Upper lobe of left lung (tissue), 6 donors: ENCODE measurements around the gene TBC1D5. TPM values are rescaled to one million over a fixed set of nuclear protein-coding genes. Genes with fewer than 3 reads are reported as not detected.

ENCODE experiments used
- ATAC-seq, 2 donors: fragments of 200-7000 bp; cut with Tn5 transposase; one replicate each; pipeline ENCODE4 v1.9.1; 2022; ENCODE audit warnings: mild to moderate bottlenecking in 2 of 2, moderate library complexity in 2 of 2; ENCODE audit not compliant: low FRiP score in 2 of 2
- DNase-seq, 2 donors: peaks; one replicate each; pipeline ENCODE4 v3.0.0-alpha.2; 2019 to 2020
- H3K27ac ChIP-seq, 4 donors: fragments of 200-600 bp; sonication (generic); one replicate each; pipeline ENCODE4 v1.5.1; 2016 to 2019
- H3K27me3 ChIP-seq, 4 donors: fragments of 200-600 bp; sonication (generic); one replicate each; pipeline ENCODE4 v1.5.1; 2017 to 2019
- H3K36me3 ChIP-seq, 4 donors: fragments of 200-600 bp; sonication (generic); one replicate each; pipeline ENCODE4 v1.5.1; 2016 to 2019
- H3K4me1 ChIP-seq, 4 donors: fragments of 200-600 bp; sonication (generic); one replicate each; pipeline ENCODE4 v1.5.1; 2018 to 2019
- H3K4me3 ChIP-seq, 4 donors: fragments of 200-600 bp; sonication (generic); one replicate each; pipeline ENCODE4 v1.5.1; 2017 to 2019; ENCODE audit warnings: mild to moderate bottlenecking in 2 of 4, moderate library complexity in 1 of 4
- H3K9me3 ChIP-seq, 4 donors: fragments of 200-600 bp; sonication (generic); one replicate each; pipeline ENCODE4 v1.5.1; 2018 to 2019
- EP300 ChIP-seq, 4 donors: sonication (generic); formaldehyde crosslinking; IDR thresholded peaks; one replicate each; pipeline ENCODE4 v1.5.1; 2017; ENCODE audit warnings: antibody characterized with exemption in 4 of 4, control low read depth in 2 of 4
- POLR2A ChIP-seq, 4 donors: fragments of 450-650 bp; IDR thresholded peaks; one replicate each; pipeline ENCODE4 v1.5.1; 2016 to 2017; ENCODE audit warnings: antibody characterized with exemption in 4 of 4, mild to moderate bottlenecking in 2 of 4
- POLR2AphosphoS5 ChIP-seq, 2 donors: sonication (generic); formaldehyde crosslinking; IDR thresholded peaks; one replicate each; pipeline ENCODE4 v1.5.1; 2017; ENCODE audit warnings: antibody characterized with exemption in 2 of 2
- WGBS, 2 donors: methylation state at CpG; one replicate each; pipeline ENCODE4 v1.1.5; 2017 to 2018; 5-methylcytosine and 5-hydroxymethylcytosine counted together
- total RNA-seq, 6 donors: library from RNA; depleted of rRNA in 4 of 6; stranded (reverse); fragments of >200 nt in 4 of 6; gene quantifications; one replicate each; pipeline versions ENCODE4 v1.1.0 to v1.2.1, GENCODE V29; 2016 to 2021
- TF ChIP-seq, protein P1 (sequence below), 6 experiments: fragments of 450-650 bp in 4 of 6; fragments of 200-600 bp in 2 of 6; sonication (generic) in 2 of 6; IDR thresholded peaks; one replicate each; pipeline ENCODE4 v1.5.1; 2016 to 2019; ENCODE audit warnings: antibody characterized with exemption in 6 of 6
- donor health status: DM: no; HTN: no; CAD: no; lungs with moderate emphysema.
- donor health status: DM: no; HTN: yes; CAD: no; lungs with severe emphysema.

TBC1D5 gene
- total RNA-seq, 6 donors from 2014 or later, result 53.0 to 135 (median 63.3) TPM

DNA sequence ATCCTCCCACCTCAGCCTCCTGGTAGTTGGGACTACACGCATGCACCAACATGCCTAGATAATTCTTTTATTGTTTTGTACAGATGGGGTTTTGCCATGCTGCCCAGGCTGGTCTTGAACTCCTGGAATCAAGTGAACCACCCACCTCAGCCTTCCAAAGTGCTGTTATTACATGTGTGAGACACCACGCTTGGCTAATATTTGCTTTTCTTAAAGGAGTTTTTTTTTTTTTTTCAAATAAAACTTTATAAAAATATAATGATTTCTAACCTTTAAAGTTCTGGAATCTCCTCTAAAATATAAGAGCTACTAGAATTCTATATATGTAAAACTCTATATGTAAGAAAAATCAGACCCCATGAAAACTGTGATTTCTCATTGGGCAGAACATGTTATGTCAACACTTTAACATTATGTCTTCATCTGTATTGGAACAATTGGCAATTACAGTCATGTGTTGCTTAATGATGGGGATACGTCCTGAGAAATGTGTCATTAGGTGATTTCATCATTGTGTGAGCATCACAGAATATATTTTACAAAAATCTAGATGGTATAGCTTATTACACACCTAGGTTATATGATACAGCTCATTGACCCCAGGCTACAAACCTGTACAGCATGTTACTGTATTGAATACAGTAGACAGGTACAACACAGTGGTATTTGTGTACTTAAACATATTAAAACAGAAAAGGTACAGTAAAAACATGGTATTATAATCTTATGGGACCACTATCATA, 480.6 kb downstream of the TBC1D5 start:
- DNase-seq (no peak), ATAC-seq (no peak)
- Histone ChIP-seq H3K9me3 (no peaks in the 10 kb centered on the region), H3K27me3 (no peaks in the 10 kb centered on the region), H3K36me3 (no peaks in the 10 kb centered on the region), H3K27ac (no peak overlapping the region), H3K4me3 (no peak overlapping the region), H3K4me1 (no peaks in the 10 kb centered on the region)
- 79 to 89% methylated on average over 3 of the region's 3 CpGs for WGBS, 2 donors
- TF ChIP-seq POLR2A (IDR thresholded peaks at IDR 0.05) (no peak), POLR2AphosphoS5 (IDR thresholded peaks at IDR 0.05) (no peak), EP300 (IDR thresholded peaks at IDR 0.05) (no peak)
- TF ChIP-seq, protein P1, sequence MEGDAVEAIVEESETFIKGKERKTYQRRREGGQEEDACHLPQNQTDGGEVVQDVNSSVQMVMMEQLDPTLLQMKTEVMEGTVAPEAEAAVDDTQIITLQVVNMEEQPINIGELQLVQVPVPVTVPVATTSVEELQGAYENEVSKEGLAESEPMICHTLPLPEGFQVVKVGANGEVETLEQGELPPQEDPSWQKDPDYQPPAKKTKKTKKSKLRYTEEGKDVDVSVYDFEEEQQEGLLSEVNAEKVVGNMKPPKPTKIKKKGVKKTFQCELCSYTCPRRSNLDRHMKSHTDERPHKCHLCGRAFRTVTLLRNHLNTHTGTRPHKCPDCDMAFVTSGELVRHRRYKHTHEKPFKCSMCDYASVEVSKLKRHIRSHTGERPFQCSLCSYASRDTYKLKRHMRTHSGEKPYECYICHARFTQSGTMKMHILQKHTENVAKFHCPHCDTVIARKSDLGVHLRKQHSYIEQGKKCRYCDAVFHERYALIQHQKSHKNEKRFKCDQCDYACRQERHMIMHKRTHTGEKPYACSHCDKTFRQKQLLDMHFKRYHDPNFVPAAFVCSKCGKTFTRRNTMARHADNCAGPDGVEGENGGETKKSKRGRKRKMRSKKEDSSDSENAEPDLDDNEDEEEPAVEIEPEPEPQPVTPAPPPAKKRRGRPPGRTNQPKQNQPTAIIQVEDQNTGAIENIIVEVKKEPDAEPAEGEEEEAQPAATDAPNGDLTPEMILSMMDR (IDR thresholded peaks at IDR 0.05), result no peak

- no peaks in the 10 kb centered on the region for H3K9me3 ChIP-seq
- no peak for DNase-seq
- H3K27me3 ChIP-seq, result no peaks in the 10 kb centered on the region
- ATAC-seq, result no peak
- no peaks in the 10 kb centered on the region for H3K36me3 ChIP-seq
- H3K27ac ChIP-seq, result no peak overlapping the region
- no peak for TF ChIP-seq EP300 (IDR thresholded peaks at IDR 0.05)
- no peak for TF ChIP-seq POLR2AphosphoS5 (IDR thresholded peaks at IDR 0.05)
- TF ChIP-seq, protein P1 (IDR thresholded peaks at IDR 0.05), result no peak
- no peak for TF ChIP-seq POLR2A (IDR thresholded peaks at IDR 0.05)
- no peak overlapping the region for H3K4me3 ChIP-seq
- H3K4me1 ChIP-seq, result no peaks in the 10 kb centered on the region
Measured at GRCh38 chr3:17260257-17260656, 482.2 kb downstream of the TBC1D5 start.

DNA sequence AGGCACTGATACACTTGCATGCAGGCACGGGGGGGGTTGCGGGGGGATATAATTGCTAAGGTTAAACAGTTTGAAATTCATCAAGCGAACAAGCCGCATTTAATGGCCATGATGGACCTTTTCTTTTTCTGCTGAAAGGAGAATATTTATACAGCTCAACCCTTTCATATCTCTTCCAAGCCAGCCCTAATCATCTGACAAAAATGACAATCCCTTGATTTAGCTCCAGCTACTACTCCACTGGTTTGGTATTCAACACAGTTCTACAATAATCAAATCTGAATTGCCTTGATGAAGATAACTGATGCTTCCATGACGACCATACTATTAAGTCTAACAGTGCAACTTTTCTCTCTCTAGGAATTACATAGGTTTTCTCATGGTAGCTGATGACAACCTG, 482.7 kb downstream of the TBC1D5 start:
- 83 to 86% methylated on average over 5 of the region's 5 CpGs for WGBS, 2 donors
- Histone ChIP-seq H3K27me3 (no peaks in the 10 kb centered on the region), H3K4me3 (no peak overlapping the region), H3K36me3 (no peaks in the 10 kb centered on the region), H3K9me3 (no peaks in the 10 kb centered on the region), H3K4me1 (no peaks in the 10 kb centered on the region), H3K27ac (no peak overlapping the region)
- no peak for TF ChIP-seq EP300 (IDR thresholded peaks at IDR 0.05)
- no peak for TF ChIP-seq POLR2AphosphoS5 (IDR thresholded peaks at IDR 0.05)
- TF ChIP-seq, protein P1 (IDR thresholded peaks at IDR 0.05), result no peak
- TF ChIP-seq POLR2A (IDR thresholded peaks at IDR 0.05), result no peak
- ATAC-seq, result no peak
- no peak for DNase-seq

DNA sequence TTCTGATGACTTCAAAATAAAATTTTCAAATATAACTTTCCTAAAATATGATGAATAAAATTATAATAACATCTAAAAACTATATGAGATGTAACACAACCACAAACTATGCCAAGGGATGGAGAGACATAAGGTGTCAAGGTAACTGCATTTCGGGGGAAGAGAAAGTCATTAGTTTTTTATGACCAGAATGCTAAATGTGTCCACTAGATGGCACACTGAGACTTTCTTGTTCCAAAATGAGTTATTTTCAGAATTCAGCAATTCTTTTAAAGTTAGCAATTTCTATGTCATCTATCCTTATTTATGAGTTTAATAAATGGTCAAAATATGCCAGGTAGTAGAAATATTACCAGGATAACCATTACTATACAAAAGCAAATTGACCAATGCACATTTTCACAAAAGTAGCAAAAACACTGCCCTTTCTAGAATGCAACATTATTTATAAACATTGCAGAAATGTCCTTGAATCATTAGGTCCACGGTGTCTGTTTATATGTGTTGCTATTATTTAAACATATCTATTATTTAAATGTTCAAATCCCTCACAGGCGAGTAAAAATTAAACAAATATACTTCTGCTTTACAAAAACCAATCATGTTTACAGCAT, 483.5 kb downstream of the TBC1D5 start:
- no peak for TF ChIP-seq POLR2A (IDR thresholded peaks at IDR 0.05)
- TF ChIP-seq, protein P1 (IDR thresholded peaks at IDR 0.05), result peak in 5 of 6 experiments; percentile 45 to 63 (median 49)
- WGBS, 2 donors, result 39 to 44% methylated on average over 3 of the region's 3 CpGs
- Histone ChIP-seq H3K27ac (no peak overlapping the region), H3K4me3 (no peak overlapping the region), H3K4me1 (no peaks in the 10 kb centered on the region), H3K36me3 (no peaks in the 10 kb centered on the region), H3K27me3 (no peaks in the 10 kb centered on the region), H3K9me3 (no peaks in the 10 kb centered on the region)
- DNase-seq, result no peak
- no peak for ATAC-seq

GRCh38 chr3:17257269-17257668, 485.2 kb downstream of the TBC1D5 start:
- Histone ChIP-seq H3K36me3 (no peaks in the 10 kb centered on the region), H3K27ac (no peak overlapping the region), H3K27me3 (no peaks in the 10 kb centered on the region), H3K9me3 (no peaks in the 10 kb centered on the region), H3K4me3 (no peak overlapping the region), H3K4me1 (no peaks in the 10 kb centered on the region)
- TF ChIP-seq, protein P1 (IDR thresholded peaks at IDR 0.05), result no peak
- no peak for TF ChIP-seq EP300 (IDR thresholded peaks at IDR 0.05)
- no peak for TF ChIP-seq POLR2A (IDR thresholded peaks at IDR 0.05)
- no peak for TF ChIP-seq POLR2AphosphoS5 (IDR thresholded peaks at IDR 0.05)
- no peak for DNase-seq
- ATAC-seq, result no peak
